PFSK-1 (cell line): ENCODE results near the gene AOC2.

Experiments used
- POLR2AphosphoS5 ChIP-seq: IDR thresholded peaks from 2 replicates; pipeline ENCODE4 v1.6.1; 2012; ENCODE audit warnings: low read depth, mild to moderate bottlenecking, control low read depth, low read length, moderate library complexity
- SIN3A ChIP-seq: IDR thresholded peaks from 2 replicates; pipeline ENCODE4 v1.6.1; 2012; ENCODE audit warnings: mild to moderate bottlenecking, low read length, moderate library complexity, borderline replicate concordance; ENCODE audit not compliant: insufficient read depth
- TAF1 ChIP-seq: IDR thresholded peaks from 2 replicates; pipeline ENCODE4 v1.6.1; 2012; ENCODE audit warnings: low read length, control low read depth, borderline replicate concordance; ENCODE audit not compliant: insufficient read depth
- TF ChIP-seq, protein P1 (sequence below), 2 experiments: IDR thresholded peaks; 2 replicates each; pipeline versions ENCODE4 v1.6.1 to v1.8.0; 2011 to 2012; ENCODE audit warnings: low read depth in 2 of 2, low read length in 2 of 2, control low read depth in 1 of 2, inconsistent platforms in 1 of 2, mild to moderate bottlenecking in 1 of 2, moderate library complexity in 1 of 2; ENCODE audit not compliant: insufficient read depth in 1 of 2

- no peak for TF ChIP-seq SIN3A
- TF ChIP-seq, protein P1, sequence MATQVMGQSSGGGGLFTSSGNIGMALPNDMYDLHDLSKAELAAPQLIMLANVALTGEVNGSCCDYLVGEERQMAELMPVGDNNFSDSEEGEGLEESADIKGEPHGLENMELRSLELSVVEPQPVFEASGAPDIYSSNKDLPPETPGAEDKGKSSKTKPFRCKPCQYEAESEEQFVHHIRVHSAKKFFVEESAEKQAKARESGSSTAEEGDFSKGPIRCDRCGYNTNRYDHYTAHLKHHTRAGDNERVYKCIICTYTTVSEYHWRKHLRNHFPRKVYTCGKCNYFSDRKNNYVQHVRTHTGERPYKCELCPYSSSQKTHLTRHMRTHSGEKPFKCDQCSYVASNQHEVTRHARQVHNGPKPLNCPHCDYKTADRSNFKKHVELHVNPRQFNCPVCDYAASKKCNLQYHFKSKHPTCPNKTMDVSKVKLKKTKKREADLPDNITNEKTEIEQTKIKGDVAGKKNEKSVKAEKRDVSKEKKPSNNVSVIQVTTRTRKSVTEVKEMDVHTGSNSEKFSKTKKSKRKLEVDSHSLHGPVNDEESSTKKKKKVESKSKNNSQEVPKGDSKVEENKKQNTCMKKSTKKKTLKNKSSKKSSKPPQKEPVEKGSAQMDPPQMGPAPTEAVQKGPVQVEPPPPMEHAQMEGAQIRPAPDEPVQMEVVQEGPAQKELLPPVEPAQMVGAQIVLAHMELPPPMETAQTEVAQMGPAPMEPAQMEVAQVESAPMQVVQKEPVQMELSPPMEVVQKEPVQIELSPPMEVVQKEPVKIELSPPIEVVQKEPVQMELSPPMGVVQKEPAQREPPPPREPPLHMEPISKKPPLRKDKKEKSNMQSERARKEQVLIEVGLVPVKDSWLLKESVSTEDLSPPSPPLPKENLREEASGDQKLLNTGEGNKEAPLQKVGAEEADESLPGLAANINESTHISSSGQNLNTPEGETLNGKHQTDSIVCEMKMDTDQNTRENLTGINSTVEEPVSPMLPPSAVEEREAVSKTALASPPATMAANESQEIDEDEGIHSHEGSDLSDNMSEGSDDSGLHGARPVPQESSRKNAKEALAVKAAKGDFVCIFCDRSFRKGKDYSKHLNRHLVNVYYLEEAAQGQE (IDR thresholded peaks at IDR 0.05; ENCODE audit: insufficient read depth in 1 of 2, low read depth in 2 of 2, low read length in 2 of 2): no peak
- no peak for TF ChIP-seq TAF1
- no peak for TF ChIP-seq POLR2AphosphoS5
Measured at GRCh38 chr17:42809250-42809649, 35.1 kb upstream of the AOC2 start.
